HEK293 (cell line): ENCODE data around the gene TIMM13.

ENCODE experiments used
- CTCF ChIA-PET: fragments of 350-600 bp; formaldehyde crosslinking; extraction: SDS; loops from one replicate; lab custom pipeline; 2021; ENCODE audit warnings: antibody characterized with exemption; lab: Yijun Ruan, JAX
- POLR2A ChIA-PET: fragments of 300-600 bp; formaldehyde crosslinking; extraction: SDS; loops from one replicate; lab custom pipeline; 2020; ENCODE audit warnings: antibody characterized with exemption, inconsistent platforms; lab: Yijun Ruan, JAX
- H3K27ac ChIP-seq: fragments of 200-500 bp; sonication (Bioruptor generic); 2 replicates; pipeline ENCODE4 v1.5.1; 2014; ENCODE audit warnings: low read depth, low read length, control low read depth, inconsistent platforms; ENCODE audit errors: extremely low read depth
- H3K36me3 ChIP-seq, 2 experiments: fragments of 200-500 bp in 1 of 2; sonication (Bioruptor generic) in 1 of 2; 1 replicate in 1 of 2; 2 replicates in 1 of 2; pipeline ENCODE4 v1.5.1; 2014 to 2017; ENCODE audit warnings: inconsistent platforms in 2 of 2, low read length in 2 of 2; ENCODE audit not compliant: control insufficient read depth in 2 of 2, insufficient read depth in 1 of 2
- H3K4me1 ChIP-seq: fragments of 200-500 bp; sonication (Bioruptor generic); 2 replicates; pipeline ENCODE4 v1.5.1; 2014; ENCODE audit warnings: mild to moderate bottlenecking, low read length, inconsistent platforms; ENCODE audit not compliant: control insufficient read depth, insufficient read depth
- H3K4me3 ChIP-seq: 2 replicates; pipeline ENCODE4 v1.5.1; 2011; ENCODE audit warnings: low read depth, mild to moderate bottlenecking, control low read depth, low read length, moderate library complexity
- H3K9me3 ChIP-seq: fragments of 200-500 bp; sonication (Bioruptor generic); 2 replicates; pipeline ENCODE4 v1.5.1; 2014; ENCODE audit warnings: low read depth, low read length, inconsistent platforms; ENCODE audit not compliant: control insufficient read depth, insufficient read depth
- AEBP2 ChIP-seq: fragments of 450-650 bp; formaldehyde crosslinking; IDR thresholded peaks from 2 replicates; pipeline ENCODE4 v1.5.1; 2016; ENCODE audit warnings: missing biosample characterization, missing genetic modification characterization, borderline replicate concordance
- GLIS1 ChIP-seq: fragments of 450-650 bp; formaldehyde crosslinking; IDR thresholded peaks from 2 replicates; pipeline ENCODE4 v1.5.1; 2016; ENCODE audit warnings: missing biosample characterization, missing genetic modification characterization
- REST ChIP-seq: fragments of 450-650 bp; formaldehyde crosslinking; IDR thresholded peaks from 2 replicates; pipeline ENCODE4 v1.5.1; 2016; ENCODE audit warnings: missing biosample characterization, missing genetic modification characterization
- SP7 ChIP-seq: fragments of 450-650 bp; formaldehyde crosslinking; IDR thresholded peaks from 2 replicates; pipeline ENCODE4 v1.5.1; 2016; ENCODE audit warnings: missing biosample characterization, missing genetic modification characterization
- YY2 ChIP-seq: fragments of 450-650 bp; formaldehyde crosslinking; IDR thresholded peaks from 2 replicates; pipeline ENCODE4 v1.5.1; 2016; ENCODE audit warnings: missing biosample characterization, missing genetic modification characterization
- ZBTB6 ChIP-seq: fragments of 450-650 bp; formaldehyde crosslinking; IDR thresholded peaks from 2 replicates; pipeline ENCODE4 v1.5.1; 2017; ENCODE audit warnings: missing biosample characterization, missing genetic modification characterization
- ZBTB8A ChIP-seq: fragments of 450-650 bp; formaldehyde crosslinking; IDR thresholded peaks from 2 replicates; pipeline ENCODE4 v1.5.1; 2016; ENCODE audit warnings: missing biosample characterization, missing genetic modification characterization
- ZNF214 ChIP-seq: fragments of 450-650 bp; formaldehyde crosslinking; IDR thresholded peaks from 2 replicates; pipeline ENCODE4 v1.5.1; 2017; ENCODE audit warnings: missing biosample characterization, mild to moderate bottlenecking, missing genetic modification characterization, borderline replicate concordance
- ZNF280D ChIP-seq: fragments of 450-650 bp; formaldehyde crosslinking; IDR thresholded peaks from 2 replicates; pipeline ENCODE4 v1.5.1; 2016; ENCODE audit warnings: missing biosample characterization, missing genetic modification characterization
- ZNF292 ChIP-seq: fragments of 450-650 bp; formaldehyde crosslinking; IDR thresholded peaks from 2 replicates; pipeline ENCODE4 v1.5.1; 2016; ENCODE audit warnings: low read depth, missing biosample characterization, missing genetic modification characterization, borderline replicate concordance
- ZNF366 ChIP-seq: fragments of 450-650 bp; formaldehyde crosslinking; conservative IDR thresholded peaks from 2 replicates; pipeline ENCODE4 v1.5.1; 2016; ENCODE audit warnings: missing biosample characterization, missing genetic modification characterization
- ZNF398 ChIP-seq: fragments of 450-650 bp; formaldehyde crosslinking; IDR thresholded peaks from 2 replicates; pipeline ENCODE4 v1.5.1; 2017; ENCODE audit warnings: missing biosample characterization, missing genetic modification characterization
- ZNF488 ChIP-seq: fragments of 450-650 bp; formaldehyde crosslinking; IDR thresholded peaks from 2 replicates; pipeline ENCODE4 v1.5.1; 2016; ENCODE audit warnings: missing biosample characterization, missing genetic modification characterization
- ZNF530 ChIP-seq: fragments of 450-650 bp; formaldehyde crosslinking; IDR thresholded peaks from 2 replicates; pipeline ENCODE4 v1.5.1; 2016; ENCODE audit warnings: low read depth, missing biosample characterization, missing genetic modification characterization
- ZNF785 ChIP-seq: fragments of 450-650 bp; formaldehyde crosslinking; IDR thresholded peaks from 2 replicates; pipeline ENCODE4 v1.5.1; 2016; ENCODE audit warnings: missing biosample characterization, missing genetic modification characterization

Gene TIMM13

GRCh38 chr19:2454199-2454961, 27.0 kb upstream of the TIMM13 start (continued):
- no peak for TF ChIP-seq ZNF280D
- TF ChIP-seq GLIS1 (tag by site-specific recombination), result peak; percentile 80

GRCh38 chr19:2453431-2454025, 26.1 kb upstream of the TIMM13 start:
- no peaks in the 10 kb centered on the region for H3K9me3 ChIP-seq
- POLR2A ChIA-PET, result interaction anchor here (0.7 to 5.3 kb wide), 6 partner anchors 9 to 367 kb away, joined by 3 to 83 read pairs (median 4); partner anchors contain the start of gene GADD45B
- peaks cover 4 to 36% of the 10 kb centered on the region in 2 experiments; a peak in 2 of 3 replicates for H3K36me3 ChIP-seq
- no peak overlapping the region for H3K4me3 ChIP-seq
- CTCF ChIA-PET, result interaction anchor here (2.3 kb wide), 1 partner anchor 20 kb away, joined by 5 read pairs; no protein-coding TSS in a partner anchor
- H3K4me1 ChIP-seq, result peaks cover 2% of the 10 kb centered on the region; the same call in 1 of the 2 replicates
- TF ChIP-seq ZNF530 (tag by site-specific recombination), result no peak
- no peak for TF ChIP-seq SP7 (tag by site-specific recombination)
- no peak for TF ChIP-seq ZNF214 (tag by site-specific recombination)
- no peak for TF ChIP-seq YY2 (tag by site-specific recombination)
- TF ChIP-seq REST, result no peak
- TF ChIP-seq AEBP2, result no peak
- no peak for TF ChIP-seq ZBTB6 (tag by site-specific recombination)
- no peak for TF ChIP-seq ZNF785 (tag by site-specific recombination)
- no peak for TF ChIP-seq ZNF366
- no peak for TF ChIP-seq ZNF488 (tag by site-specific recombination)
- no peak for TF ChIP-seq ZNF292 (tag by site-specific recombination)
- no peak for TF ChIP-seq ZNF398 (tag by site-specific recombination)
- TF ChIP-seq ZBTB8A (tag by site-specific recombination), result no peak
- no peak overlapping the region for H3K27ac ChIP-seq
